ENCODE results near the gene LRMDA.

LRMDA gene

GRCh38 chr10:75438275-75438674, 6.9 kb downstream of the LRMDA start:
- TF ChIP-seq CTCF (IDR thresholded peaks at IDR 0.05) = no peak

- TF ChIP-seq CTCF (IDR thresholded peaks at IDR 0.05) = no peak
Measured at GRCh38 chr10:75439811-75440210, 8.4 kb downstream of the LRMDA start.

GRCh38 chr10:75440271-75440793, 8.9 kb downstream of the LRMDA start:
- no peak for TF ChIP-seq CTCF (IDR thresholded peaks at IDR 0.05)

GRCh38 chr10:75441196-75441595, 9.8 kb downstream of the LRMDA start:
- TF ChIP-seq CTCF (IDR thresholded peaks at IDR 0.05) = no peak

GRCh38 chr10:75441682-75442081, 10.3 kb downstream of the LRMDA start:
- no peak for TF ChIP-seq CTCF (IDR thresholded peaks at IDR 0.05)

- TF ChIP-seq CTCF (IDR thresholded peaks at IDR 0.05) = no peak
Measured at GRCh38 chr10:75443362-75443761, 11.9 kb downstream of the LRMDA start.

GRCh38 chr10:75444781-75445386, 13.5 kb downstream of the LRMDA start:
- no peak for TF ChIP-seq CTCF (IDR thresholded peaks at IDR 0.05)

GRCh38 chr10:75446508-75446907, 15.1 kb downstream of the LRMDA start:
- TF ChIP-seq CTCF (IDR thresholded peaks at IDR 0.05) = no peak
